CD4-positive, alpha-beta T cell treated with Interleukin-12 subunit alpha and Interleukin-12 subunit beta, for 1 hour (primary cell): ENCODE results near the gene ACSBG1.

ENCODE experiments used
- DNase-seq: peaks from one replicate; pipeline ENCODE4 v3.0.0-alpha.2; 2020

Gene ACSBG1

GRCh38 chr15:78216276-78217104, 17.9 kb downstream of the ACSBG1 start:
- no peak for DNase-seq

GRCh38 chr15:78213956-78214355, 20.4 kb downstream of the ACSBG1 start:
- no peak for DNase-seq

GRCh38 chr15:78213425-78213750, 21.0 kb downstream of the ACSBG1 start:
- no peak for DNase-seq

GRCh38 chr15:78212546-78213424, 21.6 kb downstream of the ACSBG1 start:
- DNase-seq = no peak

GRCh38 chr15:78212008-78212407, 22.4 kb downstream of the ACSBG1 start:
- no peak for DNase-seq

GRCh38 chr15:78211189-78211921, 23.0 kb downstream of the ACSBG1 start:
- DNase-seq = no peak

- DNase-seq = no peak
These were observed 24.0 kb downstream of the ACSBG1 start for GRCh38 chr15:78210349-78210717.

- DNase-seq = no peak
These were observed 24.6 kb downstream of the ACSBG1 start for GRCh38 chr15:78209646-78210348.

- DNase-seq = no peak
These were observed 25.3 kb downstream of the ACSBG1 start for GRCh38 chr15:78208887-78209645.

GRCh38 chr15:78208341-78208844, 26.0 kb downstream of the ACSBG1 start:
- no peak for DNase-seq

GRCh38 chr15:78207641-78208340, 26.6 kb downstream of the ACSBG1 start:
- no peak for DNase-seq

GRCh38 chr15:78207110-78207458, 27.3 kb downstream of the ACSBG1 start:
- DNase-seq = no peak

- no peak for DNase-seq
These were observed 27.8 kb downstream of the ACSBG1 start for GRCh38 chr15:78206326-78207109.

- DNase-seq = no peak
These were observed 28.5 kb downstream of the ACSBG1 start for GRCh38 chr15:78205856-78206255.

- DNase-seq = no peak
These were observed 29.0 kb downstream of the ACSBG1 start for GRCh38 chr15:78205337-78205736.

GRCh38 chr15:78204351-78205309, 29.7 kb downstream of the ACSBG1 start:
- no peak for DNase-seq

GRCh38 chr15:78203346-78204225, 30.8 kb downstream of the ACSBG1 start:
- no peak for DNase-seq
